ENCODE data around the gene LHFPL2.
"Not testable (repeated sequence)": the region's sequence is repeated elsewhere in the genome, so short reads cannot be mapped to it uniquely, and the experiment has no call there.

LHFPL2 gene

GRCh38 chr5:78666975-78667374 lies 18.4 kb upstream of the LHFPL2 start:
- not testable (repeated sequence) for FAIRE-seq; DNase-seq (ENCODE audit: low spot score)

GRCh38 chr5:78666041-78666444 lies 17.5 kb upstream of the LHFPL2 start:
- FAIRE-seq (no peak), DNase-seq (ENCODE audit: low spot score) (no peak)

- no peak for DNase-seq (ENCODE audit: low spot score)
- no peak for FAIRE-seq
These were observed 17.0 kb upstream of the LHFPL2 start for GRCh38 chr5:78665534-78665933.

- DNase-seq (ENCODE audit: low spot score) (no peak), FAIRE-seq (no peak)
These were observed 13.8 kb upstream of the LHFPL2 start for GRCh38 chr5:78662323-78662722.

GRCh38 chr5:78661691-78662090 lies 13.1 kb upstream of the LHFPL2 start:
- no peak for DNase-seq (ENCODE audit: low spot score)
- no peak for FAIRE-seq

GRCh38 chr5:78661044-78661443 lies 12.5 kb upstream of the LHFPL2 start:
- no peak for FAIRE-seq
- DNase-seq (ENCODE audit: low spot score): no peak

- FAIRE-seq: no peak
- no peak for DNase-seq (ENCODE audit: low spot score)
These were observed 11.8 kb upstream of the LHFPL2 start for GRCh38 chr5:78660401-78660800.

- FAIRE-seq (no peak), DNase-seq (ENCODE audit: low spot score) (no peak)
These were observed 11.1 kb upstream of the LHFPL2 start for GRCh38 chr5:78659714-78660113.

GRCh38 chr5:78659114-78659513 lies 10.5 kb upstream of the LHFPL2 start:
- DNase-seq (ENCODE audit: low spot score): no peak
- no peak for FAIRE-seq

- FAIRE-seq (no peak), DNase-seq (ENCODE audit: low spot score) (no peak)
These were observed 8.6 kb upstream of the LHFPL2 start for GRCh38 chr5:78657201-78657600.

- no peak for FAIRE-seq
- no peak for DNase-seq (ENCODE audit: low spot score)
These were observed 7.2 kb upstream of the LHFPL2 start for GRCh38 chr5:78655746-78656290.

- FAIRE-seq (no peak), DNase-seq (ENCODE audit: low spot score) (no peak)
These were observed 5.8 kb upstream of the LHFPL2 start for GRCh38 chr5:78654386-78654785.

GRCh38 chr5:78653681-78654366 lies 5.3 kb upstream of the LHFPL2 start:
- FAIRE-seq (no peak), DNase-seq (ENCODE audit: low spot score) (no peak)

GRCh38 chr5:78653031-78653430 lies 4.5 kb upstream of the LHFPL2 start:
- FAIRE-seq: no peak
- no peak for DNase-seq (ENCODE audit: low spot score)

- no peak for FAIRE-seq
- DNase-seq (ENCODE audit: low spot score): no peak
These were observed 2.9 kb upstream of the LHFPL2 start for GRCh38 chr5:78651468-78651867.

GRCh38 chr5:78650531-78650930 lies 2.0 kb upstream of the LHFPL2 start:
- no peak for DNase-seq (ENCODE audit: low spot score)
- no peak for FAIRE-seq

GRCh38 chr5:78649861-78650496 lies 1.4 kb upstream of the LHFPL2 start:
- FAIRE-seq: no peak

GRCh38 chr5:78649211-78649695 lies 681 bp upstream of the LHFPL2 start:
- DNase-seq (ENCODE audit: low spot score): no peak
- FAIRE-seq: no peak

More at GRCh38 chr5:78649861-78650496, 1.4 kb upstream of the LHFPL2 start:
- DNase-seq (ENCODE audit: low spot score): no peak

- DNase-seq (ENCODE audit: low spot score) (no peak), FAIRE-seq (no peak)
These were observed 674 bp downstream of the LHFPL2 start for GRCh38 chr5:78647838-78648358.

- FAIRE-seq (no peak), DNase-seq (ENCODE audit: low spot score) (peak; percentile 29)
These were observed 1.2 kb downstream of the LHFPL2 start for GRCh38 chr5:78647351-78647818.

GRCh38 chr5:78644741-78645300 lies 3.8 kb downstream of the LHFPL2 start:
- FAIRE-seq: no peak
- DNase-seq (ENCODE audit: low spot score): no peak

GRCh38 chr5:78644129-78644528 lies 4.4 kb downstream of the LHFPL2 start:
- no peak for DNase-seq (ENCODE audit: low spot score)
- FAIRE-seq: no peak
